Measurements from ENCODE around the gene SLC35F1.

SLC35F1 gene

DNA sequence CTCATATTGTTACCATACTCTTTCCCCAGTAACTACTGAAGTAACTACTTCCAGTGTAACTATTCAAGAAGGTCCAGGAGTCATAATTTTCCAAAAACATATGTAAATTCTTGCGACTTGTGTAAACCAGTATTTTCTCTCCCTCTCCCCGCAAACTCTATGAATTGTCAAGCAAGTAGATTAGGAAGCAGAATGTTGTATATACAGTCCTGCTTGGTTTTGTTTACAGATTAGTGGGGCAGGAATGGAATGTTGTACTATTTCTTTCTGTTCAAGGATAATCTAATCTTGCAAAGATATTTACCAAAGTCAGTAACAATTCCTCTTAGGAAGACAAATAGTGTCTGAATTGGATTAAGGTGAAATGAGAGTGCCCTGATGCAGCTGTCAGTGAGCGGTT lies 406.1 kb downstream of the SLC35F1 start:
- DNase-seq (ENCODE audit: low read depth, low spot score), result no peak

- DNase-seq (ENCODE audit: low read depth, low spot score), result no peak
Measured at GRCh38 chr6:118313762-118314161, 406.7 kb downstream of the SLC35F1 start.

DNA sequence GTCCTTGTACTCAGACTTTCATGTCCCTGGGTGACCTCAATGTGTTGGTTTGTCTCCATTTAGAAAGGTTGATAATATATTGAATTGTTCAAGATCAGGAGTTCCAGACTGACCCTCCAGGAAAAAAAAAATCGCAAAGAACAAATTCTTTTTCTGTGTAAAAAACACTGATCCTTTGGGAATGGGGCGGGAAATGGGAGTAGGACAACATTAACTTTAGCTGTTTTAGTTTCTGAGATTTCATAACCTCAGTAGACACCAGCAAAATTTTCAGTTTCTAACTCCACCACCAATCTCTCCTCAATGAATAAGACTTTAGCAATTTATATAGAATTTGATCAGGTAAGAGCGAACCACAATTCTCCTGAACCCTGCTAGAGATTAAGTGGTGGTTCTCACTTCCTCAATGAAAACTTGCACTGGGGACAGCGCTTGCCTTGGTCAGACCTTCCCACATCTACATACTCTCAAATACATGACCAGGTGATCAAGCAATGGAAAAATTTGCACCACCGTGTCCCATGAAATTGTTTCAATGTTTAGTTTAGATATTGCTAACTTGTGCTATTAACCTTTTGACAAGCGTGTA lies 409.8 kb downstream of the SLC35F1 start:
- DNase-seq (ENCODE audit: low read depth, low spot score), result no peak

DNA sequence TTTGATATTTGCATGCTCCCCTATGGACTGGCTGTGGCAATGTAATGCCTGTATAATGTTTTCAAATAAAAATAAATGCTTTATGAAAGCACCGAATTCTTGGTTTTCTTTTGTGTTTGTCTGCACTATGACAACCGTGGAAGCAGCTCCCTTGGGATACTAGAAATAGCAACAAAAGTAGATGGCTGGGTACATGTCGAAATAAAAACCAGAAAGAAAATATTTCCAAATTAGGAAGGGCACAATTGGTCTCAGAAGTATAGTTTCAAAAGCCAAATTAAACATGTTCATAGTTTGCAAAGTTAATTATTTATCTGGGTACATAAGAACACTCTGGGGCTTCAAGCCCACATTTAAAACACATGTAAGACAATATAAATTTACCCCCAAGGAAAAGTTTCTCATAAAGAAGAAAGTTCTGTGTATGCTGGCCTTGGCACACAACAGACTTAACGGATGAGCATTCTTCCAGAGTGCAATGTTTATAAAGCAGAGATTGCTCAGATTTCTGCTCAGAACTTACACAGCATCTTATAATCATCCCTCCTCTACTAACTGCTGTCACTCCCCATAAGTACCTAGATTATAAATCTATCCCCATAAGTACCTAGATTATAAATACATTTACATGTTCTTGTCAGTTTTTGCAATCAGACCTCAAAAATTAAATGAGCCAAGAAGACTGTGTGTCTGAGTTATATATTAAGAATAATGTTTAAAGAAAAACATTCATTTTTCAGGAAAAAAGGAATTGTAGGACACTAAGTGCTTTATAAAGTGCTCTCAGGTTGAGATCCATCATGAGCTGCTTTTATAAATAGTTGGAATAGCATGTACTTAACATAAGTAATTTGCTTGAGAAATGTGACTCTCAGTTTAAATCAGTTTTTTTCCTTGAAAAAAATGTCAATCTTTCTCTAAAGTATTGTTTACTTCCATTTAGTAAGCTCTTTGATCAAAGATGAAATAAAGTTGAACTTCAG lies 410.8 kb downstream of the SLC35F1 start:
- DNase-seq (ENCODE audit: low read depth, low spot score), result no peak

DNA sequence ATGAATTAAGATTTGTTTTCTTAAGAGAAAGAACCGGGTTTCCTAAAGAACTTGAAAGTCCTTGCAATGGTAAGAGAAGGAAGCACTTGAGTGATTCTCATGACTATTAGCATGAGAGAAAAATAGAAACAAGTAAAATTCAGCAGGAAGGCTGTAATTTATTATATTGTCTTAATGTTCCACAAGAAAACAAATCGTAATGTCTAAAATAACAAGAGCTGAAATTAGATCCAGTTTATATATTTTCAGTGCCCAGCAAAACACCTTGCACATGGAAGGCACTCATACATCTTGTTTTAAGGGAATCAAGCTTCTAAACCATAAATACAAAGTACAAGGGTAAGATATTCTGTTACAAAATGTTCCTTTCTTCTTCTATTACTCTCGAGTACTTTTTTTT lies 411.6 kb downstream of the SLC35F1 start:
- no peak for DNase-seq (ENCODE audit: low read depth, low spot score)

- no peak for DNase-seq (ENCODE audit: low read depth, low spot score)
Measured at GRCh38 chr6:118319416-118319815, 412.4 kb downstream of the SLC35F1 start.

DNA sequence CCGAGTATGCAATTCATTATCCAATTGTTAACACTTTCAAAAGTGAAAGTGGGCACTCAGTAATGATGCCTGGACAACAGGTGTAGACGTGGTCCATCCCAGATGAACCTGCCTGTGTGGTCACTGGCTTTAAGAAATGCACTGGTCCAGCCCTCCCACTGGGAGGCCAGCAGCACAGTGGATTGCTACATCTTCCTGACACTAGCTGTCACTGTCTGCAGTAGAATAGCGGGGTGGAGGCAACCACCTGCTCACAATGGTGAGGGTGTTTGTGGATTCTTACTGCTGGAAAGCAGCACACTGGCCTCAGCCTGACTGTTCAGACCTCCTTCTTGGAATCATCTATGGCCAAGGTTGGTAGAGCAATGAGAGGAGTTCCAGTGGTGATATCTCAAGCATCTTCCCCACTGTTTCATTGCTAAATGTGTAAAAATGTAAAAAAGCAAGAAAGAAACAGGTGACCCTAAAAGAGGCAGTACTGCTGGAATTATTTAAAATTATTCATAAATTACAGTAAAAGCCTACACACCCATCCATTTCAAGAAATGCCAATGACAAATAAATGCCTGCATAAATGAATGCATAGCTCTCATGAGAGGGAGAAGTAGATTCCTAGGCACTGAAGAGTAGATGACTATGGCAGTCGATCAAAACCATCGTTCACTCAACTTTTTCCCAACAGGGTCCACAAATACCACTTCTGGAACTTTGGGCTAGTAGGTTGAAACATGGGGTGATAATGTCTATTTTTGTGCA lies 413.0 kb downstream of the SLC35F1 start:
- DNase-seq (ENCODE audit: low read depth, low spot score), result no peak

- DNase-seq (ENCODE audit: low read depth, low spot score), result peak; percentile 30
Measured at GRCh38 chr6:118320652-118321051, 413.6 kb downstream of the SLC35F1 start.

DNA sequence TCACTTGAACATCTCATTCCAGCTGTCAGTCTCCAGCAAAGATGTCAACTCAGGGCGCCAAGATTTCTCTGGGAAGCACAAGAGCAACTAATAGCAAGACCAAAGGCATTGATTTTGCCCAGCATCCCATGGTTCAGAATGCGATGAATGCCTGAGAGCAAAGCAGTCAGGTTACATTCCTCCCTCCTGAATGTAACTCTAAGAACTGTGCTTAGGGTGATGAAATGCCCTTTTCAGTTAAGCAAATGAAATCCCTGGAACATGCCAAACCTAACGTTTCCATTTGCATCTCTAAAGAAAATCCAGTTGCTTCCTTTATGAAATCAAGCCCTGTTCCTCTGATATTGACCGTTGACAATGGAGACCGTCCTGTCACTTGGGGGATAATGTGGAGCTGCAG lies 417.1 kb downstream of the SLC35F1 start:
- no peak for DNase-seq (ENCODE audit: low read depth, low spot score)

DNA sequence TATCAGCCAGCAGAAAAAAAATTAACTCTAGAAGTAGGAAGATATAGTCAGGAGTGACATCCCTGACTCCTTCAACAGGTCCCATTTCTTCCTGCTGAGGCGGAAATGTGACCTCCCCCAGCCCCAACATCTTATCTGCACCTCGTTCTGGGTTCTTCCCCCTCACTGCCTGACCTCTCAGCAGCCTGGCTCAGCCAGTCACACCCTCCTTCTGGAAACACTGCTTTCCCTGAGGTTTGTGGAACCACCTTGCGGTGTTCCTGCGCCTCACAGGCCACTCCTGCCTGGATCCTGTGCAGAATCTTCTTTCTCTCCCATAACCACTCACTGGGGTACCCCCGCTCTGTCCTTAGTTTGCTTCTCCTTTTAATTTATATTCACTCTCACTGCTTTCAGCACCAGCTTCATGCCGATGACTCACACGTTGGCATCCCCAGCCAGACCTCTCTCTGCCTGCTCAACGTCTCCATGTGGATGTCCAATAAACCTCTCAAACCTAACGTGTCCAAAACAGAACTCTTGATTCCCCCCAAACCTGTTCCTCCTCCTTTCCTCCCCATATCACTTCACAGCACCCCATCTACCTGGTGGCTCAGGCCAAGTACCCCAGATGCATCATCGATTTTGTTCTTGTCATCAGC lies 418.3 kb downstream of the SLC35F1 start:
- DNase-seq (ENCODE audit: low read depth, low spot score), result peak; percentile 59

- DNase-seq (ENCODE audit: low read depth, low spot score), result no peak
Measured at GRCh38 chr6:118326712-118327111, 419.6 kb downstream of the SLC35F1 start.

DNA sequence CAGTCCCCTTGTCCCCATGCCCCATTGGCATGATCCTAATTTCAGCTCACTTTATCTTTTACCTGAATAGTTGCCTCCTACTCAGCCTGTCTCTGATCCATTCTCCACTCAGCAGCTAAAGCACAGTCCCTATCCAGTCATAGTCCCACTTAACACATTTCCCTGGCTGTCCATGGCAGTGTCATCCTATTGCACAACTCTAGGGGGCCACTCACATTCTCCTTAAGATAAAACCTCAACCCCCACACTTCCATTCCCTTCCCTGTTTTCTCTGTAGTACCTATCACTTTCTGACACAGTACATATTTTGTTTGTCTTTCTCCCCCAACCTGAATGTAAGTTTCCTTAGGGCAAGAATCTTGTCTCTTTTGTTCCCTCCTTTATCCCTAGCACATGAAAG lies 420.2 kb downstream of the SLC35F1 start:
- no peak for DNase-seq (ENCODE audit: low read depth, low spot score)

- DNase-seq (ENCODE audit: low read depth, low spot score), result no peak
Measured at GRCh38 chr6:118333772-118334171, 426.7 kb downstream of the SLC35F1 start.

DNA sequence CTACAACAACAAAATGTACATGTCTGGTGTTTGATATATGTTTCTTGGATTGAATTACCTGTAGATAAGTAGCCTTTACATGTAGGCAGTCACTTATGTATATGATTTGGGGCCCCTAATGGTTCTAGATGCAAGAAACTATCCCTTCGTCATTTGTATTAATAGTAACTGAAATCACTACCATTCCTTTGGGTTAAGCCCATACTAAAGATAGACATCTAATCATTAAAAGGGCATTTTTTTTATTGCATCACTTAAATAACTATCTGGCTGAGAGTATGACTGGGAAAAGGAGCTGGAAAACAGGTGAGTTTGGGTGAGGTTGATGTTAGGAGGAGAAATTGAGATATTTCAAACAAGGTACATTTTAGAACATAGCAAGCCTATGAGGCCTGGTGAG lies 427.6 kb downstream of the SLC35F1 start:
- no peak for DNase-seq (ENCODE audit: low read depth, low spot score)

- DNase-seq (ENCODE audit: low read depth, low spot score), result no peak
Measured at GRCh38 chr6:118335325-118335816, 428.3 kb downstream of the SLC35F1 start.

DNA sequence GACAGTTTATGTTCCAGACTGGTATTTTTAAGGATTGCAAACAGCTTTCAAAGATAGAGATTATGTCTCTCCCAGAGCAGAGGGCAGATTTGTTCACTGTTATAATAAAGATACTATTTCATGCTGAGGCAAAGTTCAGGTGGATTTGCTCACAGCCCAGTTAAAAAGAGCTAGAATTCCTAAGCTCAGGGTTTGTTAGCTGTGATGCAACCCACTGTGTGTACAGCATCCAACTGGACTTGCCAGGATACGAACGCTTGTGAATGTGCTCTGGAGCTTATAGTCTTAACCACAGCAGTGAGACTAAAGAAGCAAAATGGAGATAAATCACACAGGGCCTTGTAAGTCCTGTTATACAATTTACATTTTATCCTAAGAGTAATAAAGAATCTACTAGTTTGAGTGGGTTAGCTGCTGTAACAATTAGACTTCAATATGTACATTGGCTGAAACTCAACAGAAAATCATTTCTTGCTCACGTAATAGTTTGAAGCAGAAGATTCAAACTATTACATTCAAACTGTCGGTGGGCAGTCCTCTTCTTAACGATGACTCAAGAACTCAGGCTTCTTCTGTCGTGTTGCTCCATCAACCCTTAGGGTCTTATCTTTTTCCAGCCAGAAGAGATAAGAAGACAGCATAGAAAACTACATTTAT lies 437.1 kb downstream of the SLC35F1 start:
- no peak for DNase-seq (ENCODE audit: low read depth, low spot score)

- no peak for DNase-seq (ENCODE audit: low read depth, low spot score)
Measured at GRCh38 chr6:118350881-118351430, 443.9 kb downstream of the SLC35F1 start.

DNA sequence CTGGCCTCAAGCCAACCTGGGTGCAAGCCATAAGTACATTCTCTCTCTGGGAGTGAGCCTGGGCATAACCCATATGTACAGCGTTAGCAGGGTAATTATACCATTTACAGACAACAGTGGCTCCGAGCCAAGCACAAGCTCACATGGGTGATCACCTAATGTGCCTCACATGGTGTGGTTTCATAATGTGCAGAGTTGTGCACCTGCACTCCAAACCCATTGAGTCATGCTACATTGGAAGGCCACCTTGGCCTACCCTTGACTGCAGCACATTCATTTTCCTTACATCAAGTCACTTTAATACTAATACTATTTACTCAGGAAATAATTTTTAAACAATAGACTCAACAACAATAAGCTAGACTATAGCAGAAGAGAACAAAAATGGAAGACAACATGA lies 446.5 kb downstream of the SLC35F1 start:
- no peak for DNase-seq (ENCODE audit: low read depth, low spot score)

- DNase-seq (ENCODE audit: low read depth, low spot score), result no peak
Measured at GRCh38 chr6:118354641-118355040, 447.6 kb downstream of the SLC35F1 start.

DNA sequence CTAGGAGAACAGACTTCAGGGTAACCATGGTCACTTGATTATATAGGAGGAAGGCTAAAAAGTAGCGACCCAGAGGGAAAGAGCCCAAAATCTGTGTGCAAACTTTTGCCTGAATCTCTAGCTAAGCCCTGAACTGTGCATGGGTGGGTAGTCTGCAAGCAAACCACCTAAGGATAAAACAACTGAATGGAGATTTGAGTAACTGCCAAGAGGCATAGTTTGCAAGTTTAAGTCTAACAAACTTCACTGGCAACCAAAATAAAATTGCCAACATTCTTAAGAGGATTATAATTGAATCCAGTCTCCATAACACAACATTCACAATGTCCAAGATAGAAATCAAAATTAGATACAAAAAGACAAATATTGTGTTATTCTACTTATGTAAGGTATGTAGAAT lies 449.0 kb downstream of the SLC35F1 start:
- peak; percentile 73 for DNase-seq (ENCODE audit: low read depth, low spot score)

- DNase-seq (ENCODE audit: low read depth, low spot score), result no peak
Measured at GRCh38 chr6:118356686-118357085, 449.6 kb downstream of the SLC35F1 start.
